NCI-H1417 treated with DMSO at 0.1 percent for 48 hours (cell line): ENCODE results near the gene POLA1.

ENCODE experiments used
- DNase-seq: peaks from one replicate; lab custom pipeline; 2025; lab: John Stamatoyannopoulos, UW

Gene POLA1

DNA sequence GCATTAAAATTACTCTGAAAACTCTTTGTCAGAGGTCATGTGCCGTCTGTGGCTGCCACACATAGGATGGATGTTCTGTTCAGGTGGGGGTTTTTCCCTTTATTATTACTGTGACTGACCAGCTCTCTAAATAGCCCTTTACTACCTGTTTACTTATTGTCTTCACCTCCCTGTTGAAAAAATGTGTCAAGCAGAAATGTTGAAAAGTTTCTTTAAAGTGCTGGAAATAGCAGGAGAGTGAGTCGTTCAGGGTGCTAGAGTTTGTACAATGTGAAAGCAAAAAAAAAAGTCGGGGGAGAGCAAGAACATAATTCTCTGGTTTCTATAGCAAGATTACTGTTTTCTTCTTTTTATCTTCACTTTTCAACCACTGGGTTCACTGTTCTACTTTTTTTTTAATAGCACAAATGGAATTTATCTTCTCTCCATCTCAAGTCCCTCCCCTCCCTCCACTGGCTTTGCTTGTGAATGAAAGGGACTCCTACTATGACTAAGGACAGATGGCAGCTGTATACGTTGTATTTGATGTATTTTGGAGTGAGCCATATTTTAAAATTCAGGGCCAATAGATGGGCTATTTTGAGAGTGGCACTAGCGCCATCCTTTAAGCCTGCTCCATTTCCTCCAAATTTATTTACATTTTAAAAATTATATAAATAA is 288.7 kb downstream of the POLA1 start:
- no peak for DNase-seq

DNA sequence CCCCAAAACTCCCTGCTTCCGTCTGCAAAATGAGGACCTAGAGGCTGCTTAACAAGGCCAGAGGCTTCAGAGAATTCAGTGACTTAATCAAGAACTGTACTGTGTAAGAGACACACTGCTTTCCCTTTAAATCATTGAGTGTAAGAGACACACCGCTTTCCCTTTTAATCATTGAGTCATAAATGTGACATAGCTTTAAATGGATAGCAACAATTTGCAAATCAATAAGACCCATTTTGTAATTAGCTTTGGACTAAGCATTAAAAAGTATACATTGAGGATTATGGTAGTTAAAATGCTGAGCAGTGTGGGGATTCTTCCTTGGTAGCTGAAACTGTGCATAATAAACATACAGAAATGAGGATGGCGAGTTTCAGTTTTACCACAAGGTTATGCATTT is 290.2 kb downstream of the POLA1 start:
- DNase-seq, result no peak

DNA sequence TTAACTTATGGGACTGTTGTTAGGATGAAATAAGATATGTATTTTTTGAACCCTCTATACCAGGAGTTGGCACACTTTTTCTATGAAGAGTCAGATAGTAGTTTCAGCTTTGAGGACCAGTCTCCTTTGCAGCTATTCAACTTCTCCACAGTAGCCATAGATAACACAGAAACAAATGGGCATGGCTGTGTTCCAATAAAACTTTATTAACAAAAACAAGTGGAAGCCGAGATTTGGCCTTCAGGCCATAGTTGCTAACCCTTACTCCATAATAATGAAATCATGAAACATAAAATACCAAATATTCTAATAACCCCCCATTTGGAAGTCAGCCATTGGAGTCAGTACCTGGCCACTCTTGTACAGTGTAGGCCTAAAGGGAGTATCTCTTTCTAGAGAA is 291.4 kb downstream of the POLA1 start:
- no peak for DNase-seq

DNA sequence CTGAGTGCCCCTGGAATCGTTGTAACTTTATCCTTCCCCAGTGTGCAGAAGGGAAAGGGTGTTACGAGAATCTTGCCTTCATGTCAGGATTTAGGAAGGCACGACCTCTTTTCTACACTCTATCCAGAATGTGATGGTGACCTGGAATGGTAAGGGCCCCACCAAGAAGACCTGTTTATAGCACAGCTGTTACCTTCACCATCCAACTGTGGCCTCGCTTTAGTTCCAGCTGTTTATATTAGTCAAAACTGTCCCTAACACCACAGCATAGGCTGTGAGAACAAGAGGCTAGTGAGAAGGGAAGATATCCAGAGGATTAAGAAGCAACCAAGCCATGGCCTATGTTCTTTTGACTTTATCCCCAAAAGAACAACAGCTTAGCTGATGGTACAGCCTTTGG is 294.0 kb downstream of the POLA1 start:
- no peak for DNase-seq

DNA sequence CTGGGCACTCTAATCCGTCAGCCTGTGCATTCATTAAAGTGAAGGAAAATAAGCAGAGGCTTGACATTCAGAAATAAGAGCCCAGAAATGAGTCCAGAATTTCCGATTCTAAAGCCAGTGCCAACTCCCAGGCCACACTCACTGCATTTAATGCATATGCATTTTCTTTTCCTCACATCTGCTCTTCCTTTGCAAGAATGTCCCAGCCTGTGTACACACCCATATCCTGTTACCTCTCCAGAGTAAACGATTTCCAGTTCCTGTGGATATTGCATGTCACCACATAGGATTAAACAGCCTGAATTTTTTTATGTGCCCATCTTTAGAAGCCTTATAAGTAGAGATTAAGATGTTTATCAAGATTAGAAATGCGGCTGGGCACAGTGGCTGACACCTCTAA is 294.6 kb downstream of the POLA1 start:
- no peak for DNase-seq

DNA sequence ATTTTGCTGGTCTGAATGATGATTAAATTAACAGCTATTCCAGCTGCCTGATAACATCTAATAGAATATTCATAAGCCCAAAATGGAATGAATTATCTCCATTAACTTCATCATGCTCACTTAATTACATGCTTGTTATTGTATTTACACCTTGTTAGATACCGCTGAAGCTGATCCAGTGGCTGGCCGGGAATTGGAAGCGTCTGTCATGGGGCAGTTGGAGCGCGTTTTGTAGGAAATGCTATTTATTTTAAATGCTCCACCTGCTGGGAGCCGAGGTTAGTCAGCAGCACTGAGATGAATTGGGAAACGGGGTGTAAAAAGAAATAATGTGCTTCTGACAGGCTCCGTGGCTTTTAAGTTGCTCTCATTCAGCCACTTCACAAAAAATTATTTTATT is 296.8 kb downstream of the POLA1 start:
- DNase-seq, result peak; percentile 57

DNA sequence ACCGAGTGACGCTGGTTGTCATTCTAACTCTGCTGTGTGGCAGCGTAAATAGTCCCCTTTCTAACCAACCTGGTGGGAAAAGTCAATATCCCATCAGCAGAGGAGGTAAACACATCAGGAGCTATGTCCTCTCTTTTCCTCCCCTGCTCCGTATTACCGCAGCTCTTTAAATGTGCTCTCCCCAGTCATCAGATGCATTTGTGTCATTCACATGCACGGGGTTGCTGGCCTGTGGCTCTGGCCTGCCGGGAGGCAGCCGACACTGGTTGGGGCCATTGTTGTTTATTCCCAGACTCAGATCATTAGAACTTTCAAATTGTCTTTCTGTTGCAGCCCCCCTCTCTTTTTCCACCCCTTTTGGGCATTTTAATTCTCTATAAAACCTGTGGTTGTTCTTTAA is 300.2 kb downstream of the POLA1 start:
- no peak for DNase-seq

DNA sequence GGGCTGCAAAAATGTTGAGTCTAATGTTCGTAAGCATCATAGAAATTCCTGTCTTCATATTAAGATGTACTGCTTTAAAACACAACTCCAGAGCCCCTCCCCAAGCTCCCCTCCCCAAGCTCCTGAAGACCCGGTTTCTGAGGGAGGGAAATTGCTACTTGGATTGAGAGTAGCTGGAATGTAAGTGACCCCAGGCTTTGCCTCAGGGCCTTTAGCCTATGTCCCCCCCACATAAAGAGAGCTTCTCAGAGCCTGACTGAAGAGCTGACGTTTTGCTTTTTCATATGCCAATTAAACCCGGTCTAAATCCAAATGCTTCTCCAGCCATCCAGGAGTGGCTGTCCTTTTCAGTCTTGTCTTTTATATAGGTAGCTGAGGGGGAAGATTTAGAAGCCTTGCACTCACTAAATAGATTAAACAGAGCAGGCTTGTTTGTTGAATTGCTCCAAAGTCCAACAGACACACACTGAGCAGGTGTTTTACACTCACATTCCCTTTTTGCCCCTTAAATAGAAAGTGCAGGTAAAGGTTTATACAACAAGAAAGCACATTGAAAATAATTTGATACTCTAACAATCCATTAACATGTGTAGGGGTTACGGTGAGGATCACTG is 302.5 kb downstream of the POLA1 start:
- no peak for DNase-seq

DNA sequence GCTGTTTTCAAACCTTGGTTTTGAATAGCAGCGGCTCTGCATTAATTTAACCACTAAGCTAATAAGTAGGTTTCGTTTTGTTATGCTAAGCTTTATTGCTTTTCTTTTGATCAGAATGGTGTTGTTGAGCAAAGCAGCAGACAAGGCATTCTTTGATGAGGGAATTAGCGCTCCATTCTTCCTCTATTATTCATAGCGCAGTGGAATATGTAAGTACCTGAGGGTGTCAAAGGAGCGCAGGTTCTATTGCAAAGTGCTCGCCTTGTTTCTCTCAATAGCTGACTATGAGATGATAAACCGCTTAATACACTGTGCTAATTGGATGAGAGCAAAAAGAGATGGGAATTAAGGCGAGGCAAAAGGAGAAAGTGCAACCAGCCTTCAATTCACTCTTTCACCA is 305.8 kb downstream of the POLA1 start:
- DNase-seq, result no peak

DNA sequence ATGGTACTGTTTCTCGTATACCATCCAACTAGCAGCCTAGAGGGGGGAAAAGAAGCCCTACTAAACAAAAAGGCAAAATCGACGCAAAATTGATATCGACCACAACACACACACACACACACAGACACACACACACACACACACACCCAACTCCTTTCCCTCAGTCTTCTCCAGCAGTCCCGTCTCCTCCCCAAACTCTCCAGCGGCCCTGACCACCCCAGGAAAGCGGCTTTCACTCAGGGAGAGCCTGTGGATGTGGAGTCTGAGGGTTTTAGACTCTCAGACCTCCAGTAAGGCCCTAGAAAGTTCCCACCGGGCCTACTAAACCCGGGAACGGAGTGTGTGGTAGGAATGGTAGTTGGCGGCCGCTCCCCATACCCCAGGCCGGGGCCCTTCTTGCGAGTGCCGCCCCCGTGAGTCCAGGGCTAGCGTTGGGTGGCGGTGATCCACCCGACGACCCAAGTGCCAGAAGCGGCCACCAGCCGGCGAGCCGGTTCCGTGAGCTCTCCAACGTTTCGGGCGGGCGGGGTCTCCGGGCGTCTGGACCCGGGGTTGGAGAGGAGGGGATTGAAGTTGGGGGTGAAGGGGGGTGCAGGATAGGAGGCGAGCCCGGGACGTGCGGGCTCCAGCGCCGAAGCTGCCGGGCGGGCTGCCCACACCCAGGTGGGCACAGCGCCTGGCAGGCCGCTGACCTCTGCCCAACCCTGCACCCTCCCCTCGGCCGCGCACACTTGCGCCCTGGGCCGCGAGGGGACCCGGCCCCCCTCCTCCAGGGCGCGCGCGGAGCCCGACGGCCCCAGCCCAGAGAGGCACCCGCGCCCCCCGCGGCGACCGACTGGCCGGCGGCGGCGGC is 308.3 kb downstream of the POLA1 start:
- DNase-seq, result no peak

DNA sequence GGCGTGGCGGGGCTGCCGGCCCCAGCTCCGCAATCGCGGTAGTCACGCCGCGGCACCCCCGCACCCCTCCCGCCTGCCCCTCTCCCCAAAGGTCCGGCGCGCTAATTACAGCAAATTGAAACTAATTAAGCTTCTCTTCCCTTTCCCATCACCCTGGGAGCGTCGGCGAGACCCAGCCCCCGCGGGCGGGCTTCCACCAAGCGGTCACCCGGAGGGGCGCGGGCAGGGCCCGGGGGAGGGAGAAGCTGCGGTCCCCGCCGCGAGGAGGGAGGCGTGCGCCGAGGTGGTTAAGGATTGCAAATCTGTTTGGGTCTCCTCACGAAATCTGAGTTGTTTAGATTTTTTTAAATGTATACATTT is 308.9 kb downstream of the POLA1 start:
- no peak for DNase-seq

DNA sequence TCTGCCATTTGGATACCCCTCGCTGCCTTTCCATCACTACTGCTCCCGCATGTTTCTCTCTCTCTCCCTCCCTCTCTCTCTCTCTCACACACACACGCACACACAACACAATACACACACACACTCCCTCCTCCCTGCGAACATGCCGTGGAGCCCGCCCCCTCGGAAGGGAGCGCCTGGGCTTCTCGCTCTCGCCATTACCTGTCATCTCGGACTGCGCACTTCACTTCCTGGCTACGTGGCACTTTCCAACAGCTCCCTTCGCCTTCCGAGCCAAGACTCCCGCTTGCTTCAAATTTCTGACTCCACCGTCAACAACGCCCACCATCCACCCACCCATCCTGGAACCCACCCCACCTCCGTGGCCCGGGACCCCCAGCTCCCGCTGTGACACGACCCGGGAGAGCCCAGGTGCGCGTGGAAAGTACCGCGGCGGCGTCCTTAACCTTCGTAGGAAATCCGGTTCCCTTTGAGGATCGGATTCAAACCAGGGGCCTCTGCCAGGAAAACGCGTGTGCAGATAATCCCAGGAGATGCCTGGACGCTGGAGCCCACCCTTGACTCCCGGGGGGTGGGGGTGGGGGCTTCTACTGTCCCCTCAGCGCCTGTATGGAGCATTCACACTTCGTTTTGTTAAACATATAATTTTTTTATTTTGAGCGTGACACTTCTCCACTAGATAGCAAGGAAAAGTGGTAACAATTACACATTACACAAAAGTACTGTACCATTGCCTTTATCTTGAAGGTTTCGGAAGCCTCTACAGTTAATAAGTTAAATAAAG is 309.5 kb downstream of the POLA1 start:
- DNase-seq, result no peak

DNA sequence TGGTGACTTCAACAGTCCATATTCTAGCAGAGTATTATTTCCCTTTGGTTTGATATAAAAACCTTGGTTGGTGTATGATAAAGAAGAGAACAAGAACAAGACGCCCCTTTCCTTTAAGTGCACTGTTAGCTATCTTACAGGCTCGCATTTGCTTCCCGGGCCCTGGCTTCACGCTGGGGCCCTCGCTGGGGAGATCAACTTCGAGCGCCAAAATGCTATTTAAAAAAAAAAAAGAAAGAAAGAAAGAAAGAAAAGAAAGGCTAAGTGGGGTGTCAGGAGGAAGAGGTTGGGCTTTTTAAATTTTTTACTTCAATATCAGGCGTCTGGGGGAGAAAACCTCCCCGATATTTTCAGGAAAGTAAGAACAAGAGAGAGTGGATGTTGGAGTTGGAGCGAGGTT is 310.3 kb downstream of the POLA1 start:
- DNase-seq, result no peak

DNA sequence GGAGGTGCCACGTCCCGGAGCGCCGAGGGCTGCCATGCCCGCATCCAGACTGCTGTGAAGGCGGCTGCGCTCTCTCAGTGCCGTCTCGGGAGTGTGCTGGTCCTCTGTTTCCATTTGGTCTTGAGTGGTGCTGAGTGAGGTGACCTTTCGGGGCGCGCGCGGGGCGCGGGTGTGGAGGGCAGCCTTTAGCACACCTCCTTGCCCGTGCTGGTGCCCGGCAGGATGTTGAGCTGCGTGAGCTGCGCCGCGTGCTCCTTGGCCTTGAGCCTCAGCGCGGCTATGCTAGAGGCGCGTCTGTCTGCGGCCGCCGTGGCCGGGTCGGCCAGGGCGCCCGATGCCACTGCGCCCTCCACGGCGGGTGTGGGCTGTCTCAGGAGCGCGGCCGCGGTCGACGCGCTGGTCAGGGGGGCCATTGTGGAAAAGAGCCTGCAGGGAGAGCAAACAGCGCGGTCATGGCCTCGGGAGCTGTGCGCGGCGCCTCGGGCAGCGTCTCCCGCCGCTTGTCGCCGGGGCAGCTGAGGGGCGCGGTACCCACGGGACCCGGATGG is 310.8 kb downstream of the POLA1 start:
- no peak for DNase-seq

DNA sequence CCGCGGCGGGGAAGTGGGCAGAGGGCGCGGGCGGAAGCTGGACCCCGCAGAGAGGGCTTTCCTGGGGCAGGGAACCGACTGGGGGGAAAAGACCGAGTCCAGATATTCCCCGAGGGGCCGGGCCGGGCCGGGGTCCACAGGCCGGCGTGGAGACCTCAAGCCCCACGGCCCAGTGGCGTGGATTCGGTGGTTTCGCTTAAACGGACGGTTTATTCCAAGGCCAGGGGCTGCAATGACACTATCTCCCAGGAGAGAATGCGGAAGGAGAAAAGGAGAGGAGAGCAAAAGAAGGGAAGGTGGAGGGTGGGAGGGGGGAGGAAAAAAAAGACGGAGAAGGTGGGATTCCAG is 311.3 kb downstream of the POLA1 start:
- no peak for DNase-seq

DNA sequence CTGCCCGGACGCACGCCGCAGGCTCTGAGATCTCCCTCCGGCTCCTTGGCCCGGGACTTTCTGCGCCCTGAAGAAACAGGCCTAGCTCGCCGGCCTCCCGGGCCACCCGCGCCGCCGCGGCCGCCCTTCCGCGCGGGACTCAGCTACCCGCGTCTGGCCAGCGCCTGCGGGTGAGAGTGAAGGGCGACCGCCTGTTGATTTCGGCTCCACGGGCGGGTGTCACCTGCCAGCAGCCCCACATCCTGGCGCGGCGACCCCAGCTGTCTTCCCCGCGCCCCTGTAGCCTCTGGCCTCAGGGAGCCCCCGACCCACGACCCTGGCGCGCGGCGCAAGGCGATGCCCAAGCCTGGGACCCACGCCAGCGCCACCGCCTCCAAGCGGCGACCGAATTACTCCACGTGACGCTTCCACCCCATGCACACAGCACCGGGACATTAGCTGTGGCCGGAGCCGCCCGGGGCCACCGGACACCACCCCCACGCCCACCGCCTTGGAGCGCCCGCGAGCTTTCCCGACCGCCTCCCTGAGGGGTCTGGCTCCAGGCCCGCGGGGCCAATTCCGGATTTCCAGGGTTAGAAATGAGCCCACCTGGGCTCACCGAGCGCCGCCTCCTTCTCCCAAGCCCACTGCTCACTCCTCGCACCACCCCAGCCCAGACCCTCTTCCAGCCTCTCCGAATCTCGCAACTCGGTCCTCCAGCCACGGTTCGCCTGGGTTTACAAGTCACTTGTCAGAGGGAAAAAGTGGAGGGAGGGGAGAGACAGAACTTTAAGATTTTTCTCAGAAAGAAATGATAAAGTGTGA is 311.9 kb downstream of the POLA1 start:
- no peak for DNase-seq

DNA sequence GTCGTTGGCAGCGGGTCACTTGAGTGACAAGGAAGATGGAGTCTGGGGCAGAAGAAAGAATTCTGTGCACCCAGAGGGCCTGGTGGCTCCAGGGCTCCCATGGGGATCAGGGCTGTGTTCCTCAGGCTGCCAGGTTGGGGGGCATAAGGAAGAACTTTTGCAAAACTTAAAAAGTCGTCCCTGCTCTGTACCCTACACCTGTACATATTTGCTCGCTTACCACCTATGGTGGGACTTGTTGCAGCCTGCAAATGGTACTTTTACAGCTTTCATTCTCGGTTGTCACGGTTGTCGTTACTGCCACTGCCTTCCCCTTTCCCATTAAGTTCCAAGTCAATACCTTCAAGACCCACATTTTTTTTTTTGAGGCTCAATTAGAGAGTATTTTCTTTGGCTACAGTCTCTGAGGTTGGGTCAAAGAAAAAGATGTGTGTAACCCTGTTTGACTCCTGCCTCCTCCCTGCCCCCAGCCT is 312.9 kb downstream of the POLA1 start:
- DNase-seq, result no peak

DNA sequence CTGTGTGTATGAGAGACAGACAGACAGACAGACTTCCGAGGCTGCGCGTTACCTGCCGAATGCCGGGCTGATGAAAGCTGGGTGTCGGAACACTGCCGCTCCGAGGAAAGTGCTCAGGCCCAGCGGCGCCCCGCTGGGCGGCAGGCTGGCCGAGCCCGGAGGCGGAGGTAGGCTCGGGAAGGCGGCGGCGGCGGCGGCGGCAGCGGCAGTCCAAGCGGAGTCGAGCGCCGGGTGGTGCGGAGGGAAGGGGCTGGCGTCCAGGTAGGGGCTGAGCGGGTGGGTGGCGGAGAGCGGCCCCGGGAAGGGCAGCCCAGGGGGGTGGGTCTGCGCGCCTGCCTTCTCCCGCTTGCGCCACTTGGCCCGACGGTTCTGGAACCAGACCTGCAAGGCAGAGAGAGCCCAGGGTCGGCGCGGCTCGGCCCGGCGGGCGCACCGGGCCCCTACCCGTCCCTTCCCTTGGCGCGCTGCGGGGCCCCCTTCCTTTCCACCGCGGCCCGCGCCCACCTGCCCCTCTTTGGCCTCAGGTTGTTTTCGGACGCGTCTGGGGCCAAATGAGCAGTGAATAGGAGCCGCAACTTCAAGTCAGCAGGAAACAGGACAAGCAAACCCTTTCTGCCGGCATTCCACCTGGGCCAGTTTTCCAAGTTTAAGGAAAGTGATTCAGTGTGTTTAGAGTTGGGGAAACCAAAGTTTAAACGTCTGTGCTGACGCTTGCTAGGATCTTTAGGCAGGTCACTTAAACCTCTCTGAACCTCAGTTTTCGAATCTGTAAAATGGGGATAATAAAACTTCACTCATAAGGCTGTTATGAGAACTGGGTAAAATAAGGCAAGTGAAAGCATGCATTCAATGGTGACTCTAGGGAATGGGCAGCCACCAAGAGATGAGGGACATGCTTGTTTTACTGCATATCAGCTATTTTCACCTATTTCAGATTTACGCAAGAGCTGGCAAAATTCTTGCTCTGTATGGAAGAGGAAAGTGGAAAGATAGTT is 313.6 kb downstream of the POLA1 start:
- DNase-seq, result no peak

DNA sequence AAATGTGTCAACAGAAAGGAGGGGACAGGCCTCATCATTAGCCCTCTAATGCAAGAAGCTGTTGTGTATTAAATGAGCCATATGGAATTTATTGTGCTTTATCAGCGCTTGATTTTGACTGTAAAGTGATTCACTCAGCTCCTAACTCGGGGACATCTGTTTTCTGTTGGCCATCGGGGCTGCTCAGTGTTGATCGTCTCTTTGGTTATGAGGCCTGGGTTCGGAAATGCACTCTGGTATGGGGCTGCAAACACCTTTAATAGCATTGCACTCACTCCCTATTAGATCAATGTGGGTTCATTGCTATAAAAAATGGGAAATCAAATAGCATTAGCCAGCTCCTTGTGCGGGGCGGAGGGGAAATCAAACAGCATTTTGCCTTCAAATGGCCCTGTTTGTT is 315.7 kb downstream of the POLA1 start:
- no peak for DNase-seq
